Measurements from ENCODE around the gene SAMD4A.

DNA sequence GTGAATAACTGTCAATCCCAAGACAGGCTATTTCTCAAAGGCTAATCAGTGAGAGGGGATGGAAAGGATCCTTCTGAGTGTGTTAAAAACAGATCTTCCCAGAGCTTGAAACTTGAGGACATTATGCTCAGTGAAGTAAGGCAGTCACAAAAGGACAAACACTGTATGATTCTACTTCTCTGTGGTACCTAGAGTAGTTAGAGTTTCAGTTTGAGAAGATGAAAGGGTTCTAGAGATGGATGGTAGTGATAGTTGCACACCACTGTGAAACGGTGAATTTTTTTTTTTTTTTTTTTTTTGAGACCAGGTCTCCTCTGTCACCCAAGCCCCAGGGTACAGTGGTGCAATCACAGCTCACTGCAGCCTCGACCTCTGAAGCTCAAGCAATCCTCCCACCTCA is 133.8 kb downstream of the SAMD4A start:
- TF ChIP-seq, protein P1, sequence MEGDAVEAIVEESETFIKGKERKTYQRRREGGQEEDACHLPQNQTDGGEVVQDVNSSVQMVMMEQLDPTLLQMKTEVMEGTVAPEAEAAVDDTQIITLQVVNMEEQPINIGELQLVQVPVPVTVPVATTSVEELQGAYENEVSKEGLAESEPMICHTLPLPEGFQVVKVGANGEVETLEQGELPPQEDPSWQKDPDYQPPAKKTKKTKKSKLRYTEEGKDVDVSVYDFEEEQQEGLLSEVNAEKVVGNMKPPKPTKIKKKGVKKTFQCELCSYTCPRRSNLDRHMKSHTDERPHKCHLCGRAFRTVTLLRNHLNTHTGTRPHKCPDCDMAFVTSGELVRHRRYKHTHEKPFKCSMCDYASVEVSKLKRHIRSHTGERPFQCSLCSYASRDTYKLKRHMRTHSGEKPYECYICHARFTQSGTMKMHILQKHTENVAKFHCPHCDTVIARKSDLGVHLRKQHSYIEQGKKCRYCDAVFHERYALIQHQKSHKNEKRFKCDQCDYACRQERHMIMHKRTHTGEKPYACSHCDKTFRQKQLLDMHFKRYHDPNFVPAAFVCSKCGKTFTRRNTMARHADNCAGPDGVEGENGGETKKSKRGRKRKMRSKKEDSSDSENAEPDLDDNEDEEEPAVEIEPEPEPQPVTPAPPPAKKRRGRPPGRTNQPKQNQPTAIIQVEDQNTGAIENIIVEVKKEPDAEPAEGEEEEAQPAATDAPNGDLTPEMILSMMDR (IDR thresholded peaks at IDR 0.05; ENCODE audit: insufficient read depth, low read length): no peak
- no peak for TF ChIP-seq POLR2AphosphoS5 (IDR thresholded peaks at IDR 0.05; ENCODE audit: low read depth)
- no peak for TF ChIP-seq GABPA (IDR thresholded peaks at IDR 0.05; ENCODE audit: low read depth)
- TF ChIP-seq, protein P2, sequence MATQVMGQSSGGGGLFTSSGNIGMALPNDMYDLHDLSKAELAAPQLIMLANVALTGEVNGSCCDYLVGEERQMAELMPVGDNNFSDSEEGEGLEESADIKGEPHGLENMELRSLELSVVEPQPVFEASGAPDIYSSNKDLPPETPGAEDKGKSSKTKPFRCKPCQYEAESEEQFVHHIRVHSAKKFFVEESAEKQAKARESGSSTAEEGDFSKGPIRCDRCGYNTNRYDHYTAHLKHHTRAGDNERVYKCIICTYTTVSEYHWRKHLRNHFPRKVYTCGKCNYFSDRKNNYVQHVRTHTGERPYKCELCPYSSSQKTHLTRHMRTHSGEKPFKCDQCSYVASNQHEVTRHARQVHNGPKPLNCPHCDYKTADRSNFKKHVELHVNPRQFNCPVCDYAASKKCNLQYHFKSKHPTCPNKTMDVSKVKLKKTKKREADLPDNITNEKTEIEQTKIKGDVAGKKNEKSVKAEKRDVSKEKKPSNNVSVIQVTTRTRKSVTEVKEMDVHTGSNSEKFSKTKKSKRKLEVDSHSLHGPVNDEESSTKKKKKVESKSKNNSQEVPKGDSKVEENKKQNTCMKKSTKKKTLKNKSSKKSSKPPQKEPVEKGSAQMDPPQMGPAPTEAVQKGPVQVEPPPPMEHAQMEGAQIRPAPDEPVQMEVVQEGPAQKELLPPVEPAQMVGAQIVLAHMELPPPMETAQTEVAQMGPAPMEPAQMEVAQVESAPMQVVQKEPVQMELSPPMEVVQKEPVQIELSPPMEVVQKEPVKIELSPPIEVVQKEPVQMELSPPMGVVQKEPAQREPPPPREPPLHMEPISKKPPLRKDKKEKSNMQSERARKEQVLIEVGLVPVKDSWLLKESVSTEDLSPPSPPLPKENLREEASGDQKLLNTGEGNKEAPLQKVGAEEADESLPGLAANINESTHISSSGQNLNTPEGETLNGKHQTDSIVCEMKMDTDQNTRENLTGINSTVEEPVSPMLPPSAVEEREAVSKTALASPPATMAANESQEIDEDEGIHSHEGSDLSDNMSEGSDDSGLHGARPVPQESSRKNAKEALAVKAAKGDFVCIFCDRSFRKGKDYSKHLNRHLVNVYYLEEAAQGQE (IDR thresholded peaks at IDR 0.05; ENCODE audit: insufficient replicate concordance, low read depth): no peak
- TF ChIP-seq SPI1 (IDR thresholded peaks at IDR 0.05; ENCODE audit: borderline replicate concordance, low read depth): no peak

All from HL-60 (cell line).